ENCODE measurements around the gene KRT73.

KRT73 gene

DNA sequence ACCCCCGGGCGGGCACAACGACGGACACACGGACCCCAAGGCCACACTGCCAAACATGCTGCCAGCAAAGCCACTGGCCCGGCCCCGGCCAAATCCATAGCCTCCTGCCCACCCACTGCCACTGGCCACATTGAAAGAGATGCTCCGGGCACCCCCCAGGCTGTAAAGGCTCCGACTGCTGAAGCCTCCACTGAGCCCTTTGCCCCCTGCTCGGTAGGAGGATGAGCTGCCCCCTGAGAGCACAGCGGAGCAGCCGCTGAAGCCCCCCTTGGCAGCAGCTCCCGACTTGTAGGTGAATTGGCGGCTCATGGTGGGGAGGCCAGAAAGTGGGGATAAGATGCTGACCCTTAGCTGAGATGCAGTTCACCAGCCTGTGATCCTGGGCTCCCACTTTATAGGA is at the start of gene KRT73:
Gene KRT73 (minus strand): TSS at position 344 of the 400 bp plus-strand sequence. CDS start 35 bp downstream, at position 309.
- no peak for DNase-seq (ENCODE audit: low read depth in 2 of 2)

DNA sequence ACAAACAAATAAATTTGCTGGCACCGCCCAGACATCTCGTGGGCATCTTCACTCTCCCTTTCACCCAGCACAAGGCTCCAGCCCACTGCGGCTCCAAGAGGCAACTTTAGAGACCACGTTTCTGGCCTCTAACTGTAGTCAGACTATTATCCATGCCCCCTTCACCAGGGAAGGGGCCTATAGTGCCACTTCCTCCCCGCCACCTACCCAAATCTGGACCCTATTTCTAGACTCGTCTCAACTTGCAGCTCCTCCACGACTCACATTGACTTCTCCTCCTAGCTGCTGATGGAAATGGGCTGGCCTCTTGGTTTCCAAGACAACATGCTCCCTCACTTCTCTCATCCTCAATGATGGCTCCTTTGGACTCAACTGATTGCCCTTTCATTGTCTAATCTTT is 49.6 kb upstream of the KRT73 start:
- DNase-seq (ENCODE audit: low read depth in 2 of 2): no peak

DNA sequence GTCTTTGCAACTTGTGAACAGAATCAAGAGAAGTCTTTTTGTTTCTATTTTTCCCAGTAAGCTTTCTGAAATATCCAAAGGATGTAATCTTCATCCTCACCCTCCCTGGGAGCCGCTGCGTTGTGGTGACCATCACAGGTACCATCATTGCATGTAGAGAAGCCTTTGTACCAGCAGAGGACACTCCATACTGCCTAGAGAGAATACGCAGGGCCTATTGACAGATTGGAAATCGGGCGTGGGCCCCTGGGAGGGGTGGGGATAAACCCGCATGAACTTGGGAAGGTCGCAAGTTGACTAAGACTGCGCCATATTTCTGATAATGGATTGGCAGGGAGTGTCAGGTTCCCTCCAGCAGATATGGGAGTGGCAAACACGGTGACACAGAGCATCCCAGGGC is 49.1 kb upstream of the KRT73 start:
- DNase-seq (ENCODE audit: low read depth in 2 of 2): no peak

DNA sequence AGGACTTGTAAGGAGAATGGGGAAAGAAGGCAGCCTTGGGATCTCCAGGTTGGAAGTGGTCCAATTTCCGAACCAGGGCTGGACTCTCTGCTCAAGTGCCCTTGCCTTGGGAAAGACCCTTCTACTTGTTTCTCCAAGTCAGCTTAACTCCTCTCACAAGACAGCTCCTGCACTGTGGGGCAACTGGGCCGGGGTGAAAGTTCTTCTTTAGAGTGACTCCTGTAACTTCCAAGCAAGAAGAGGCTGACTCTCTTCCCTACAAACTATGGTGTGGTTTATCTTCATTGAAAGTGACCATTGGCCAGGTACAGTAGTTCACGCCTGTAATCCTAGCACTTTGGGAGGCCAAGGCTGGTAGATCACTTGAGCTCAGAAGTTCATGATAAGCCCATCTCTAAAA is 48.1 kb upstream of the KRT73 start:
- DNase-seq (ENCODE audit: low read depth in 2 of 2): no peak

DNA sequence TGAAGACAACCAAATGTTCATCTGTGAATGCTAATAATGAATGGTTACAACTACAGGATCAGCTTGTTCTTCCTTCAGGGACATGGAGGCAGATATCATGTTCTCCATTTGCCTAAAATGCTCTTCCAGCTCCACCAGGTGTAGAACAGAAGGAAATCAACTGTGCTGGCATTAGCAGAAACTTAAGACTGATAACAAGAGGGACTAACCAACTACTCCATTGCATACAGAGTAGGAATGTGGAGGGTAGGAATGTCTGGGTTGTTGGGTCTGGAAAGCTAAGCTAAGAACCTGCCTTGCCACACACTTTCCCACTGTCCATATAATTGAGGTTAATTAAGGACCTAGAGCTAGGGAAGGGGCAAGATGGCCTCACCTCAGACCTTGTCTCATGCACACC is 45.1 kb upstream of the KRT73 start:
- no peak for DNase-seq (ENCODE audit: low read depth in 2 of 2)

DNA sequence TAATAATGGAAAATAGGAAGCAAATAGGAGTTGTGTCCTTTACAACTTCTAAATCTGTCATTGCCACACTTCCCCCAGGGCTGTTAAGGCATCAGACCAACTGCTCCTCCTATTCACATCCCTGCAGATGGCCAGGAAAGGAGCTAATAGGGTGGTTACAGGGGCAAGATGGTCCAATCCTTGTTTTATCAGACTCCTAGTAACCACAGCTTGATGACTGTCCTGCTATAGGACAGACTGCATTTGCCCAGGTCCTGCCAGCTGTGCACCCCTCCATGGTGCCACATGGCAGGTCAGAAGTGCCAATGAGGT is 44.5 kb upstream of the KRT73 start:
- no peak for DNase-seq (ENCODE audit: low read depth in 2 of 2)

DNA sequence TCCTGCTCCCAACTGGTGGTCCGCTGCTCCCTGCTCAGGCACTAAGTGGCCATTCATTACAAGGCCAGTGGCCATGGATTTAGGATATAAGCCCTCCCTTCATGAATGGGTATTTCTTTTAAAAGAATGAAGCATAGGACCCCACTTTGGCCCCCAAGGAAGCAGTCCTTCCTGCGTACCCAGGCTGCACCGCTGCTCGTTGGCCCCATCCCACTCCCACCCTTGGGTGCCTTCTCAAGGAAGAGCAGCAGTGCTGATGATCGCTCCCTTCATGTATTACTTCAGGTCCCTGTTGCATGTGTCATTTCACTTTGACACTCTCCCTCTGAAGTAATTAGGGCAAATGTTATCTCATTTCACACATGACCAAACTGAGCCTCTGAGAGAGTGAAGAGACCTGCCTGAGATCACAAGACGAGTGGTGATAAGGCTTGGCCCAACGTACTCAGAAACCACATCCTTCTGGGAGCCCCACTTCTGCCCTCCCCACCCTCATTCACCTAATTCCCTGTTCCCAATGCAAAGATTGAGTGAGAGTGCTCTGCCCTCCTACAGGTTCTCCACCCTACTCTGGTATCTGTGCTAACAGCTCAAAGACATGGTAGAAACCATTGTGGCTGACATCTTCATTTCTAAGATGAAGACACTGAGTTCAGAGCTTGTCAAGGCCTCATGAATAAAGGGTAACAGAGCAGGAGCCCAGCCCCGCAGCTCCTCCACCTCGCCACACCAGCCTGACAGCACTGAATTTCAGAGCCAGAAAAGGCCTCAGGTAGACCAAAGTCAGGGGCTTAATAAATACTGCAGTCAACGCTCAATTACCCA is 43.9 kb upstream of the KRT73 start:
- no peak for DNase-seq (ENCODE audit: low read depth in 2 of 2)

DNA sequence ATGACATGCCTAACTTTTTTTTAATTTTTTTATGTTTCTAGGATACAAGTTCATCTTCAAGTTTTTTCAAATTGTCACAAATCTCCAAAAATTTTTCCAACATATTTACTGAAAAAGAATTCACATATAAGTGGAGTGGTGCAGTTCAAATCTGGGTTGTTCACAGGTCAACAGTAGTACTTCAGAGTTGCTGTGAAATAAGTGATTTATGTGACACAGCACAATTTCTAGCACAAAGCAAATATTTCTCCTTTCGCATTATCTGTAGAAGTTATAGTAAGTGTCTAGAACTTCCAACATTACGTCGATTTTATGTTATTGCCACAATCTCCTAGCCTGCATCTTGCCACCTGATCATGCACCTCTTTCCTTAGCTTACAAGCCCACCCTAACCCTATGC is 43.3 kb upstream of the KRT73 start:
- DNase-seq (ENCODE audit: low read depth in 2 of 2): no peak

DNA sequence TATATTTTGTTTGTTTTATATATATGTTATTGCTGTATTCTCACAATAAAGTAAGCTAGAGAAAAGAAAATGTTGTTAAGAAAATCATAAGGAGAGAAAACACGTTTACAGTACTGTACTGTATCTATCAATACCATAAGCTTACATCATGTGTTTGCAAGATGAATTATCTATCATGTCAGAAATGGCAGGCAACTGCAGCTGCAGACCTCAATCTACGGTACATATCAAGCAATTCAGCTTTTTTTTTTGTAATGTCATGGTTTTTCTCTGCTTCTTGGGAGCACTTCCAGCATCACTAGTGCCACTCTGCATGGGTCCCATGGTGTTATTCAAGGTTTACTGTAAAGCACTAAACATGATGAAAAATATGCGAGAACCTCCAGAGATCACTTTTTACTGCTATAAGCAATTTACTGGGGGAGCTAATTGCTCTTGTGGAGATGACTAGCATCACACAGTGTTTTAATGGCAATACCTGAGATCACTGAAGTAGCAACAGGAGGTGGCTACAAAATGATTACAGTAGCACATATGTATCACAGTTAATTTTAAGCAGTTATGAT is 42.7 kb upstream of the KRT73 start:
- no peak for DNase-seq (ENCODE audit: low read depth in 2 of 2)

DNA sequence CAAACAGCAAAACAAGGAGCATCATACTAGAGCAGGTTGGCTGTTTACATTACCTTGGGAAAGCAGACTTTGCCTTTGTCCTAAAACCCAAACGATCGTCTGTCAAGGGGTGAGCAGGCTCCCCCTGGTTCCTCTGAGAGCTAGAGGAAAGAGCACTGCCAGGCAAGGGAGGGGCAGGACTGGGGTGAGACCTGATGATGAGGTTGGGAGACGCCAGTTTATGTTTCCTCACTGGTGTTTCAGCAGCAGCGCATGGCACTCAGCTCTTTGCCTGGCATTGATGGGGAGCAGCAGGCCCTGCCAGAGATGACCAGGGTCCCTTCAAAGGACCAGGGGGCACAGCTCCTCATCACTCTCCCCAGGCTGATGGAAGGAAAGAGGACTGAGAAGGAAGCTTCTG is 41.6 kb upstream of the KRT73 start:
- DNase-seq (ENCODE audit: low read depth in 2 of 2): no peak

DNA sequence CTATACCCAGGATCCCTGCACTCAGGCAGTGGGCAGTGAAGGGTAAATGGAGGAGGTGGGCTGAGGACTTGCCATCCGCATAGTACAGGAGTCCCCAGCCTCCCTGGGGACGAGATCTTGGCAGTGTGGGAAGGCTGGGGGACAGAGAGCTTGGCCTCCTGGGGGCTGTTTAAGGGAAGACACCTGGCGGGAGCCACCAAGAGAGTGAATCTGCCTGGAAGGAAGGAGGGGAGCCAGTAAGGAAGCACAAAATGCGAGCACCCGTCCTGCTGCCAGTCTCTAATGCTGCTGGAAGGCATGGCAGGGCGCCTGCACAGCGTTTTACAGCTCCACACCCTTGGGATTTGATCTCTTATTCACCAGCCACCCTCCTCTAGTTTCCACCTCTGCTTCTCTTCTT is 41.0 kb upstream of the KRT73 start:
- DNase-seq (ENCODE audit: low read depth in 2 of 2): no peak

DNA sequence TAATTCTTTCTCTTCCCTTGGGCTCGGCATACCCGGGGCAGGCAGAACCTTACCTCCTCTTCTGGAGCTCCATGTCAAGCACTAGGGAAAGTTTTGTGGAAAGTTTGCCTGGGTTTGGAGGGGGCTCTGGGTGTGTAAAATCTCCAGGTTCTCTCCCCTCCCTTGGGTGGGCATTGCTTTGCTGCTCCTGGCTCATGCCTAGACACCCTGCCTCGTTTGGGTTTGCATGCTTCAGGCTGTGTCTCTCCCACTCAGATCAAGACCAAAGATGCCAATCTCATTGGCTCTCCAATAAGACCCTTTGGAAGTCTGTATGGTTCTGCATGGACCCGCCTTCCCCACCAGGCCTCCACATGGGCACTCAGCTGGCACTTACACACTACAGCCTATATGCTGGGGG is 39.8 kb upstream of the KRT73 start:
- no peak for DNase-seq (ENCODE audit: low read depth in 2 of 2)

DNA sequence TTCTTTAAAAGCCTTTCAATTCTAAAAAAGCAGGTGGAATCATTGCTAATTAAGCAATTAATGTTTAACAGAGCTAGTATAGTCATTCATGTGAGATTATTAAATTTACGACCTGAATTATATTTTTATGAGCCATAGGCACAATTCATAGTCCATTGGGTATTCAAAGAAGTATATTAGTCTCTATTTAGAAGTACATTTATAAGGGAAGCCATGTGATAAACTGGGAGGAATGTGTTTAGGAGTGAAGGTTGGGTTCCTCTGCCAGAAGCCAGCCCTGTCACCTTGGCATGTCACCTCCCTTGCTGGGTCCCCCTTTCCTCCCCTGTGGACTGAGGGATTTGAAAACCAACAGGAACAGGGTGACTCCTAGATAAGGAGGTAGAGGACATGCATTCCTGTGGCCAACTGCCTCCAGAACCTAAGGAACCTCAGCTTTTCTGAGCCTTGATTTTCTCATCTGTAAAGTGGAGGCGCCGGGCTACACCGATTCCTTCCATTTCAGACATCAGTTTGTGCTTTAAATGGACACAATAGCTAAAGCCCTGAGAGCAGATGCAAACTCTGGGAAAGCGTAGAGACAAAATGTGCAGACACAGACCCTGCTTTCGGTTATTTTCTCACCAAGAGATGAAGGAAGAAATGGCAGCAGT is 39.0 kb upstream of the KRT73 start:
- DNase-seq (ENCODE audit: low read depth in 2 of 2): no peak

DNA sequence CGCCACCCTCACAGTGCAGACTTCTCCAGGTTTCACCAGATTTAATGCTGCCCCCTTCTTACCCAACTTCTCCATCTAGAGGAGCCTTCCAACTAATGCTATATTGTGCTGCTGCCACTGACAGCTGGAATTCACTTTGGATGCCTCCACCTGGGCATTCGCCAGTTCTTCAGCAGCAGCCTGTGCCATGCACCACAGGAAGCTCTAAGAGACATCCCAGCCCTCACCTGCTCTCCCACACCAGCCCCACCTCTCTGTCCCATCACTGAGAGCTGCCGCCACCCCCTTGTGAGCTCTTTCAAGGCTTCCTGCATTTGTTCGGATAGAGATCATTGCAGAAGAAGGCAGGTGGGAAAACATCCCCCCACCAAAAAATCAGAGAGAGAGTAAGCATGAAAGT is 38.3 kb upstream of the KRT73 start:
- DNase-seq (ENCODE audit: low read depth in 2 of 2): no peak

DNA sequence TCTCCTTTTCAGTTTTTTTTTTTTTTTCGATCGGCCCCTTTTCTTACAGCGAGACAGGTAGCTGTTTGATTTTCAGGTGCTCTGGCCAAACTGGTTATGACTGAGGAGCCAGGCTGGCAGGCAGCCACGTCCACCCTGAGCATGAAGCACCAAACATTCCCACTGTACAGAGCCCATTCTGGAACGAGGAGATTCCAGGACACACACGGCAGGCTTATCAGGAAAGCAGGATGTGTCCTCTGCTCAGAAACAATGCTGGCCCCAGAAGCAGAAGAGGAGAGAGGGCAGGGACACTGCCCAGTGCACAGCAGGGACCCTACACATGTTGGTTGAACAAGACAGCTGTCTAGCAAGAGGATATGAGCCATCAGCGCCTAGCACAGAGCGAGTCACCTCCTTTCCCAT is 37.4 kb upstream of the KRT73 start:
- no peak for DNase-seq (ENCODE audit: low read depth in 2 of 2)

DNA sequence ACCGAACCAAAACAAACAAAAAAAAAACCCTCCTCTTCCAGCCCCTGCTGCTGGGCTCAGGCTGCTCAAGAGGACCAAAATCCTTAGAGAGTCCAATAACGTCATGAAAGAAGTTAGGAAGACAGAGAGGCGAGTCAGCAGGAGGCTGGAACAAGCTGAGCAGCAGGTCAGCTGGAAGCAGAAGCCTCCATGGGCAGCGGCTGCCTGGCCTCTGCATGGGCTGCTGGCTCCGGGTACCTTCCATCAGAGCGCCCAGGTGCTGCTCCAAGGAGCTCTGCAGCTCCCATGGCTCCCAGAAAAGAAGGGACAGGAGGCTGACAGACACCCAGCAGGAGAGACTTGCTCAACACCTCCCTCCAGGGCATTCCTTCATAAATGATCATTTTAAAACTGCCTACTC is 36.9 kb upstream of the KRT73 start:
- DNase-seq (ENCODE audit: low read depth in 2 of 2): no peak

DNA sequence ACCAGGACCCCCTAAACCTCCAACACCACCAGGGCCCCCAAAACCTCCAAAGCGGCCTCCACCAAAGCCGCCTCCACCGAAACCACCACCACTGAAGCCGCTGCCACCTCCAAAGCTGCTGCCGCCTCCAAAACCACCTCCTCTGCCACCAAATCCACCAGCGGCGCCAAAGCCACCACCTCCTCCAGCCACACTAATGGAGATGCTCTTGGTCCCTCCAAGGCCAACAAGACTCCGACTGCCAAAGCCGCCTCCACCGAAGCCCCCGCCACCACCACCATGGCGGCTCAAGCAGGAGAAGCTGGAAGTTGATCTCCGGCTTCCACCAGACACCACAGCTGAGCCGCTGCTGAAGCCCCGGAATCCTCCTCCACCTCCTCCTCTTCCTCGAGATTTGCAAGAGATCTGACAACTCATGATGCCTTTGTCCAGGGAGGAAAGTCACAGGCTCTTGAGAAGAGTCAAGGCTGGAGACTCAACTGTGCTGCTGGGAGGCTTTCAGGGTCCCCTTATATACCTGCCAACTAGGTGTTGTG is 33.4 kb upstream of the KRT73 start, which contains the start of gene KRT2:
Gene KRT2 (minus strand): TSS at position 486 of the 536 bp plus-strand sequence. CDS start 69 bp downstream, at position 417.
- DNase-seq (ENCODE audit: low read depth in 2 of 2): no peak

DNA sequence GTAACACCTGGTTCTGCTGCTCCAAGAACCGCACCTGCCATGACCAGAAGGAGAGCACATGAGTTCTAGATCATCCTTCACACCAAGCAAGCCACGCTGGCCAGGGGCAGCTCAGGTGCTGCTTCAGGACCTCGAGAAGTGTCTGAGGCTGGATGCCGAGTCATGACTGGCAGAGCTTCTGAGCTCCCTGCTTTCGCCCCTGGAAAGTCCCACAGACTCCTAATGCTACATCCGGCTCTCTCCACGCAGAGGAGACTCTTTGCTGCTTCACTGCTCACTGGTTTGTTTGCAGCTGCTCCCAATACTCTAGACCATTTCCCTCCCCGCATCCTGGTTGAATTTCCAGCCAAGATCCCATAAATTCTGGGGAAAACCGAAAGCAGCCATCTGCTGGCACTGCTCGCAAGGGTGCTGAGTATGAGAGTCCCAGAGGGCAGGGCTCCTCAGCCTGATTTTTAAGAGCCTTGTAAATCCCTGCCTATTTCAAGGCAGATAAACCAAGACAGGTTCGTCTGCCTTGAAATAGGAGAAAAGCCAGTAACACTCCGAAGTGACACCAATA is 32.2 kb upstream of the KRT73 start:
- no peak for DNase-seq (ENCODE audit: low read depth in 2 of 2)

DNA sequence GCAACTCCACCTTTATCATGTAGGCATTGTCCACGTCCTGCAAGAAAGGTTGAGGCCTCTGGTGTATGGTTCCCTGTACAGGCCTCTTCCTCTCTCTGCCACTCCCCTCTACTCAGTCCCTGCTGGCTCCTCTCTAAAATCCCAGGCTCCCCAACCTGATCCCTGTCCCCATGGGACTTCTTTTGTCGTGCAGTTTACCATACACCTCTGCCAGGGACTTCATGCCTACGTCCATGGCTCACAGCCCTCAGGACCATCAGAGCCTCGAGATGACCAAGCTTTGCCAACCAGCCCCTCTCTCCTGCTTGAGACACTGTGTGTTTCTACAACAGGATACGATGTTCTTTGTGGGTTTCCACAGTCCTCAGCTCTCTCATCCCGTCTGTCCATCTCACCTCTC is 30.7 kb upstream of the KRT73 start:
- no peak for DNase-seq (ENCODE audit: low read depth in 2 of 2)

DNA sequence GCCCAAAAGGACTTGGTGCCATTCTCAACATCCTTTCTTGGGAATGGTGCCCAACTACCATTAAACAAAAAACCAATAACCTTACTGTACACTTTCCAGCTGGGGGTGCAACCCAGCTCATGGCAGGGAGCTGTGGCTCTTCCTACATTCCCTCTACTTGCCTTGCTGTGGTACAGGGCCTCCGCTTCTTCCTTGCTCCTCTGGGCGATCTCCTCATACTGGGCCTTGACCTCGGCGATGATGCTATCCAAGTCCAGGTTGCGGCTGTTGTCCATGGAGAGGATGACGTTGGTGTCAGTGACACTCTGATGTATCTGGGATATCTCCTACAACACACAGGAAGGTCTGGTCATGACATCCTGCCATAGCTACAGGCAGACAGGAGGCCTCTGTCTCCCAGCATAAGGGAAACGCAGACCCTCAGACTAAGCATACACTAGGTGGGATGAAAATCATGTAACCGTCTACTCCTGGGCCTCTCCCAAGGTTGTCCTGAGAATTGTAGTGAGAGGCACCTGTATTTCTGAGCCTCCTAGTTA is 29.7 kb upstream of the KRT73 start:
- no peak for DNase-seq (ENCODE audit: low read depth in 2 of 2)

DNA sequence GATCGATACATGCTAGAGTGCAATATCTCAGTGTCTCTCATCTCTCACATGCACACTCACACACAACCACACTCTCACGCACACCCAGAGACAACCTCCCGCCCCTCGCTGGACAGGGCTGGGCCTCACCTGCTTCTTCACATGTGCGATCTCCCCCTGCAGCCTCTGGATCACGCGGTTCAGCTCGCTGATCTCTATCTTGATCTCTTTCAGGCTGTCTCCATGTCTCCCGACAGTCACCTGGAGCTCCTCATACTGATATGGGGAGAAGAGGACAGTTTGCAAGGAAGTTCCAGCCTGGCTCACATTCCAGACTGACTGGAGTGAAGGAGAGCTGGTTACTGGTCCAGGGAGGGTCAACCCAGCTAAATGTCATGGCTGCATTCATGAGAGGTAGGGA is 29.2 kb upstream of the KRT73 start:
- DNase-seq (ENCODE audit: low read depth in 2 of 2): no peak

DNA sequence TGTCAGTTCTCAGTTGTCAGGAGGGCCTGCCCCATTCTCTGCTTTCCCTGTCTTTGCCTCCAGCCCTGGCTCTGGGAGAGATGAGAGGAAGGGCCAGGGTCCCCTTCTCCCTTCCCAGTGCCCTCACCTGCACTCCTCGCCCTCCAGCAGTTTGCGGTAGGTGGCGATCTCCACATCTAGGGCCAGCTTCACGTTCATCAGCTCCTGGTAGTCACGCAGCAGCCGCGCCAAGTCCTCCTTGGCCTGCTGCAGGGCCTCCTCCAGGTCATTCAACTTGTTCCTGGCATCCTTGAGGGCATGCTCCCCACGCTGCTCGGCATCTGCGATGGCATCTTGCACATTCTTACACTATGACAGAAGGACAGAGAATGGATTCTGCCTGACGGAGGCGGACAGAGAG is 28.3 kb upstream of the KRT73 start:
- DNase-seq (ENCODE audit: low read depth in 2 of 2): no peak

All from stimulated activated CD4-positive, alpha-beta T cell treated with anti-CD3 and anti-CD28 coated beads, Interleukin-1b, Interleukin-23, amount 100 ng/mL, for 1 hour (primary cell).